H9 (cell line): ENCODE data around the gene TMEM184B. TPM values are rescaled to one million over a fixed set of nuclear protein-coding genes. Genes with fewer than 3 reads are reported as not detected.

Source experiments
- DNase-seq: peaks from one replicate; pipeline ENCODE4 v3.0.0-alpha.2; 2017
- H2AFZ ChIP-seq: one replicate; pipeline ENCODE4 v1.6.1; 2013; ENCODE audit warnings: mild to moderate bottlenecking, low read length, control low read depth, moderate library complexity
- H2AK5ac ChIP-seq: 2 replicates; pipeline ENCODE4 v1.6.1; 2013; ENCODE audit warnings: low read length, control low read depth, mixed read lengths; ENCODE audit not compliant: insufficient read length
- H2BK120ac ChIP-seq: one replicate; pipeline ENCODE4 v1.6.1; 2013; ENCODE audit warnings: low read depth, mild to moderate bottlenecking, low read length, control low read depth, inconsistent platforms; ENCODE audit not compliant: poor library complexity, severe bottlenecking
- H2BK12ac ChIP-seq: 2 replicates; pipeline ENCODE4 v1.6.1; 2013; ENCODE audit warnings: low read length, control low read depth, mixed read lengths, low read depth; ENCODE audit not compliant: insufficient read length
- H2BK15ac ChIP-seq: 2 replicates; pipeline ENCODE4 v1.6.1; 2013; ENCODE audit warnings: low read depth, low read length, control low read depth
- H2BK20ac ChIP-seq: one replicate; pipeline ENCODE4 v1.6.1; 2013; ENCODE audit warnings: low read depth, mild to moderate bottlenecking, low read length, control low read depth, inconsistent platforms; ENCODE audit not compliant: poor library complexity, severe bottlenecking
- H2BK5ac ChIP-seq: 2 replicates; pipeline ENCODE4 v1.6.1; 2013; ENCODE audit warnings: low read length, control low read depth, mixed read lengths; ENCODE audit not compliant: insufficient read length
- H3K14ac ChIP-seq: 2 replicates; pipeline ENCODE4 v1.6.1; 2013; ENCODE audit warnings: low read length, control low read depth; ENCODE audit not compliant: insufficient read depth
- H3K18ac ChIP-seq: 2 replicates; pipeline ENCODE4 v1.6.1; 2013; ENCODE audit warnings: low read depth, mild to moderate bottlenecking, mixed read lengths, low read length, control low read depth; ENCODE audit not compliant: insufficient read length
- H3K23ac ChIP-seq: 2 replicates; pipeline ENCODE4 v1.6.1; 2013; ENCODE audit warnings: low read length, control low read depth, mixed read lengths, low read depth; ENCODE audit not compliant: insufficient read length
- H3K23me2 ChIP-seq: 2 replicates; pipeline ENCODE4 v1.6.1; 2013; ENCODE audit warnings: low read depth, mild to moderate bottlenecking, mixed read lengths, low read length, control low read depth; ENCODE audit not compliant: insufficient read length, poor library complexity, severe bottlenecking
- H3K27ac ChIP-seq: 2 replicates; pipeline ENCODE4 v1.5.1; 2013; ENCODE audit warnings: low read length, control low read depth, mixed read lengths, low read depth; ENCODE audit not compliant: insufficient read length
- H3K27me3 ChIP-seq: 2 replicates; pipeline ENCODE4 v1.6.1; 2013; ENCODE audit warnings: low read length, control low read depth, inconsistent platforms; ENCODE audit not compliant: insufficient read depth
- H3K4ac ChIP-seq: 2 replicates; pipeline ENCODE4 v1.6.1; 2013; ENCODE audit warnings: low read depth, mild to moderate bottlenecking, control low read depth, inconsistent platforms, low read length, moderate library complexity
- H3K4me1 ChIP-seq: 2 replicates; pipeline ENCODE4 v1.6.1; 2013; ENCODE audit warnings: low read length, control low read depth, inconsistent platforms; ENCODE audit not compliant: insufficient read depth
- H3K4me2 ChIP-seq: 2 replicates; pipeline ENCODE4 v1.6.1; 2013; ENCODE audit warnings: low read length, control low read depth, mixed read lengths; ENCODE audit not compliant: insufficient read length, insufficient read depth
- H3K56ac ChIP-seq: 2 replicates; pipeline ENCODE4 v1.6.1; 2013; ENCODE audit warnings: low read depth, mild to moderate bottlenecking, mixed read lengths, low read length, control low read depth; ENCODE audit not compliant: insufficient read length
- H3K79me1 ChIP-seq: 2 replicates; pipeline ENCODE4 v1.6.1; 2013; ENCODE audit warnings: low read depth, mild to moderate bottlenecking, moderate library complexity, low read length, control low read depth, inconsistent platforms; ENCODE audit not compliant: insufficient read depth, poor library complexity, severe bottlenecking
- H3K79me2 ChIP-seq: 2 replicates; pipeline ENCODE4 v1.6.1; 2013; ENCODE audit warnings: low read length, control low read depth, inconsistent platforms; ENCODE audit not compliant: insufficient read depth
- H3K9ac ChIP-seq: 2 replicates; pipeline ENCODE4 v1.6.1; 2013; ENCODE audit warnings: low read length, control low read depth, mixed read lengths; ENCODE audit not compliant: insufficient read length; ENCODE audit errors: extremely low read depth
- H3K9me3 ChIP-seq: one replicate; pipeline ENCODE4 v1.6.1; 2013; ENCODE audit warnings: low read depth, low read length, inconsistent platforms; ENCODE audit not compliant: control insufficient read depth
- H3T11ph ChIP-seq: one replicate; pipeline ENCODE4 v1.6.1; 2013; ENCODE audit warnings: mild to moderate bottlenecking, low read length, control low read depth, inconsistent platforms
- H4K20me1 ChIP-seq: one replicate; pipeline ENCODE4 v1.6.1; 2013; ENCODE audit not compliant: control insufficient read depth, insufficient read length, insufficient read depth
- H4K5ac ChIP-seq: 2 replicates; pipeline ENCODE4 v1.6.1; 2013; ENCODE audit warnings: low read depth, mild to moderate bottlenecking, mixed read lengths, low read length, control low read depth; ENCODE audit not compliant: insufficient read length
- H4K8ac ChIP-seq: replicated peaks from 2 replicates; pipeline ENCODE4 v1.6.1; 2013; ENCODE audit warnings: low read length, control low read depth, mixed read lengths, low read depth; ENCODE audit not compliant: insufficient read length
- H4K91ac ChIP-seq: 2 replicates; pipeline ENCODE4 v1.6.1; 2013; ENCODE audit warnings: low read depth, mild to moderate bottlenecking, moderate library complexity, mixed read lengths, low read length, control low read depth; ENCODE audit not compliant: insufficient read length
- H3K27ac Mint-ChIP-seq, 3 experiments: 2 replicates in 2 of 3; 3 replicates in 1 of 3; pipeline ENCODE4 v1.8.0; 2020 to 2021; ENCODE audit warnings: mixed read lengths in 3 of 3, mild to moderate bottlenecking in 1 of 3, moderate library complexity in 1 of 3
- H3K27me3 Mint-ChIP-seq: 2 replicates; pipeline ENCODE4 v1.8.0; 2021; ENCODE audit warnings: low read depth, mild to moderate bottlenecking, moderate library complexity, mixed read lengths
- H3K36me3 Mint-ChIP-seq, 3 experiments: 2 replicates in 2 of 3; 3 replicates in 1 of 3; pipeline ENCODE4 v1.8.0; 2020 to 2021; ENCODE audit warnings: low read depth in 3 of 3, mixed read lengths in 3 of 3; ENCODE audit not compliant: insufficient read depth in 1 of 3
- H3K4me1 Mint-ChIP-seq, 2 experiments: 2 replicates each; pipeline ENCODE4 v1.8.0; 2020; ENCODE audit warnings: mixed read lengths in 2 of 2
- H3K4me3 Mint-ChIP-seq, 2 experiments: 2 replicates in 1 of 2; 3 replicates in 1 of 2; pipeline ENCODE4 v1.8.0; 2020 to 2021; ENCODE audit warnings: mild to moderate bottlenecking in 2 of 2, mixed read lengths in 2 of 2, moderate library complexity in 1 of 2
- H3K9me3 Mint-ChIP-seq, 2 experiments: 2 replicates in 1 of 2; 3 replicates in 1 of 2; pipeline ENCODE4 v1.8.0; 2020; ENCODE audit warnings: mild to moderate bottlenecking in 2 of 2, mixed read lengths in 2 of 2, moderate library complexity in 1 of 2
- CTCF ChIP-seq: fragments of 200-600 bp; sonication (generic); conservative IDR thresholded peaks from 3 replicates; pipeline ENCODE4 v1.8.0; 2021; ENCODE audit warnings: antibody characterized with exemption, mild to moderate bottlenecking
- WGBS: extraction: QIAGEN DNeasy Blood & Tissue Kit; methylation state at CpG from one replicate; pipeline ENCODE4 v1.1.7; 2013; ENCODE audit warnings: missing lambda C conversion rate, low lambda C conversion rate, mixed read lengths; ENCODE audit not compliant: insufficient read length; ENCODE audit errors: extremely low coverage; 5-methylcytosine and 5-hydroxymethylcytosine counted together
- total RNA-seq: library from RNA; stranded (reverse); gene quantifications from 2 replicates; pipeline ENCODE4 v1.2.1, GENCODE V29; 2021

Gene TMEM184B
- total RNA-seq, 1 experiment from 2014 or later, result 58.5 TPM

GRCh38 chr22:38302906-38303305, 30.1 kb upstream of the TMEM184B start:
- no peak overlapping the region for H2AFZ ChIP-seq
- H4K20me1 ChIP-seq, result peaks cover 7% of the 10 kb centered on the region
- no peak for DNase-seq
- Mint-ChIP-seq H3K27ac (no peak overlapping the region), H3K4me1 (peaks cover 24 to 45% of the 10 kb centered on the region in 2 experiments), H3K27me3 (no peaks in the 10 kb centered on the region), H3K4me3 (no peak overlapping the region), H3K9me3 (no peaks in the 10 kb centered on the region; a peak in 1 of 5 replicates), H3K36me3 (peaks cover 47 to 80% (median 79%) of the 10 kb centered on the region in 3 experiments)
- H3K27ac ChIP-seq, result no peak overlapping the region
- peaks cover 3% of the 10 kb centered on the region; the same call in 1 of the 2 replicates for H3K4me1 ChIP-seq
- H2BK12ac ChIP-seq, result no peak overlapping the region
- no peak overlapping the region for H3T11ph ChIP-seq
- H3K56ac ChIP-seq, result no peak overlapping the region
- no peak overlapping the region for H3K4ac ChIP-seq
- no peak overlapping the region for H2BK120ac ChIP-seq
- H2BK5ac ChIP-seq, result no peak overlapping the region
- H3K4me2 ChIP-seq, result no peak overlapping the region
- no peak for TF ChIP-seq CTCF
- H4K91ac ChIP-seq, result no peak overlapping the region
- no peak overlapping the region for H4K8ac ChIP-seq
- H3K18ac ChIP-seq, result no peak overlapping the region
- H3K9ac ChIP-seq, result no peak overlapping the region
- no peak overlapping the region for H2BK20ac ChIP-seq
- WGBS, result no CpG with 5 or more reads among the region's 19 CpGs
- no peak overlapping the region for H2BK15ac ChIP-seq
- H3K79me2 ChIP-seq, result peaks cover 34% of the 10 kb centered on the region; the same call in 1 of the 2 replicates
- peaks cover 6% of the 10 kb centered on the region for H3K79me1 ChIP-seq
- no peak overlapping the region for H3K23ac ChIP-seq
- H4K5ac ChIP-seq, result no peak overlapping the region
- H3K9me3 ChIP-seq, result no peaks in the 10 kb centered on the region
- no peak overlapping the region for H2AK5ac ChIP-seq
- no peaks in the 10 kb centered on the region for H3K23me2 ChIP-seq
- no peaks in the 10 kb centered on the region for H3K27me3 ChIP-seq
- H3K14ac ChIP-seq, result no peak overlapping the region
